ENCODE results near the gene PKDCC.

The PKDCC gene

DNA sequence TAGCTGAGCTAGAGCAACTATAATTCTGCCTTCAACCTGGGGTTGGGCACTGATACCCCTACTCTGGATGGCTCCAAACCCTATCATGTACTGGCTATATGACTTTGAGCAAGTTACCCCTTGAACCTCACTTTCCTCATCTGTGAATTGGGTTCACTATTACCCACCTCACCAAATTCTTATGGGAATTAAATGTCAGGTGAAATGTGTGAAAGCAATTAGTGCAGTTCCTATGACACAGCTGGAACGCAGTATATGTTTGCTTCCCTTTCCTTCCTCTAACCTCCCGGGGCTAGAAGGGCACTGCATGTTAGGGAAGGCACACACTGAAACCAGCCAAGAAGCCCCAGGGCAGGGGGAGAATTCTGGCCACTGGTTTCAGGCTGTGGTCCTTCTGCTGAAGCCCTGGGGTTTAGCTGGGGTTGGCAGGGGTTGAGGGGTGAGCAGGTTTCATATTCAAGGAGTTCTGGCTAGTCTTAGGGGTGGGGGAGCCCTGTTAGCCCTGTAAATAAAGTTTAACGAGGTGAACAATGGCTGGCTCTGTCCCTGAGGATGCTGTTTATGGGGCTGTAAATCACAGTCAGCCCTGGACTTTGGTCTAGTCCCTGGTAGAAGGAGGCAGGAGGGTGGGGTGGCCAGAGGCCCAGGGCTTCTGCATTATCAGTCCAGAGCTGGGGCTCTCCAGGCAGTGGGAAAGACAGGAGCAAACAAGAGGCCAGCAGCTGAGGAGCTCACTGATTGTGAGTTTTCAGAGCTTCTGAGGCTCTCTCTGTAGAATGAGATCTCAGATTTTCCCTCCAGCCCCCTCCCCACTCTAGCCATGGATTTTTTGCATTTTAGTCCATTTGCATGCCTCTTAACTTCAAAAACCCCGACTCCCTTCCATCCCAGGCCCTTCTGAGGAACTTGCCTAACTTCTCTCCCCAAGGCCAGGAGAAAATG, 8.0 kb downstream of the PKDCC start:
- DNase-seq (ENCODE audit: low read depth, low spot score): no peak
- H3K9me3 ChIP-seq (ENCODE audit: low read depth, low read length): no peaks in the 10 kb centered on the region
- no peak overlapping the region for H3K9ac ChIP-seq (ENCODE audit: insufficient read length)
- H3K4me3 ChIP-seq: no peak overlapping the region
- TF ChIP-seq POLR2AphosphoS5 (IDR thresholded peaks at IDR 0.05; ENCODE audit: borderline replicate concordance, low read depth, low read length) (no peak), EZH2 (IDR thresholded peaks at IDR 0.05) (no peak), FOXP2 (optimal IDR thresholded peaks at IDR 0.05; ENCODE audit: control extremely low read depth, extremely low read length, insufficient read depth) (no peak)
- H3K27ac ChIP-seq: no peak overlapping the region
- H3K36me3 ChIP-seq (ENCODE audit: insufficient read depth, low read length): peaks cover 22% of the 10 kb centered on the region; the same call in 1 of the 2 replicates

DNA sequence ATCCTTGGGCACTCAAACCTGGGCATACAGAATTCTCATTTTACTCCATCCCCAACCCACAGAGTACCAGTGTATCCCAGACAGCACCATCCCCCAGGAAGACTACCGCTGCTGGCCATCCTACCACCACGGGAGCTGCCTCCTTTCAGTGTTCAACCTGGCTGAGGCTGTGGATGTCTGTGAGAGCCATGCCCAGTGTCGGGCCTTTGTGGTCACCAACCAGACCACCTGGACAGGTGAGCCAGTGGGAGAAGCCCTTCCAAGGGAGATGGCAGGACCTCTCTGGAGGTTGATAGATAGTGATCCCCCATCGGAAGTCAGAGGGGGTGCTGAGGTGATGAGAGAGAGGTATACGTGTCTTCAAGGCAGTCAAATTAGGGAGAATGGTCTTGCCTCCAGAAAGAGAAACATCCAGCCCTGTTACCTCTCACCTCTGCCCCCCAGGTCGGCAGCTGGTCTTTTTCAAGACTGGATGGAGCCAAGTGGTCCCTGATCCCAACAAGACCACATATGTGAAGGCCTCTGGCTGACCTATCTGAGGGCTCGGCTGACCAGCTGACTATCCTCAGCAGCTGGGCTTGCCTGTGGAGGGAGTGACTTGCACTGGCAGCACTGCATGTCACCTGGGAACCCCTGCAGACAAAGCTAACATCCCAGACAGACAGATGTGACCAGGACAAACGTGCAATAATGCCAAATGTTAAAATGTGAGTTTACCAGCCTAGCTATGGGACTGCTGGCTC, 9.5 kb downstream of the PKDCC start:
- Histone ChIP-seq H3K9ac (ENCODE audit: insufficient read length) (no peak overlapping the region), H3K9me3 (ENCODE audit: low read depth, low read length) (no peaks in the 10 kb centered on the region), H3K27ac (no peak overlapping the region), H3K36me3 (ENCODE audit: insufficient read depth, low read length) (peaks cover 22% of the 10 kb centered on the region; the same call in 1 of the 2 replicates), H3K4me3 (no peak overlapping the region)
- no peak for DNase-seq (ENCODE audit: low read depth, low spot score)
- TF ChIP-seq POLR2AphosphoS5 (IDR thresholded peaks at IDR 0.05; ENCODE audit: borderline replicate concordance, low read depth, low read length) (no peak), EZH2 (IDR thresholded peaks at IDR 0.05) (no peak), FOXP2 (optimal IDR thresholded peaks at IDR 0.05; ENCODE audit: control extremely low read depth, extremely low read length, insufficient read depth) (no peak)

DNA sequence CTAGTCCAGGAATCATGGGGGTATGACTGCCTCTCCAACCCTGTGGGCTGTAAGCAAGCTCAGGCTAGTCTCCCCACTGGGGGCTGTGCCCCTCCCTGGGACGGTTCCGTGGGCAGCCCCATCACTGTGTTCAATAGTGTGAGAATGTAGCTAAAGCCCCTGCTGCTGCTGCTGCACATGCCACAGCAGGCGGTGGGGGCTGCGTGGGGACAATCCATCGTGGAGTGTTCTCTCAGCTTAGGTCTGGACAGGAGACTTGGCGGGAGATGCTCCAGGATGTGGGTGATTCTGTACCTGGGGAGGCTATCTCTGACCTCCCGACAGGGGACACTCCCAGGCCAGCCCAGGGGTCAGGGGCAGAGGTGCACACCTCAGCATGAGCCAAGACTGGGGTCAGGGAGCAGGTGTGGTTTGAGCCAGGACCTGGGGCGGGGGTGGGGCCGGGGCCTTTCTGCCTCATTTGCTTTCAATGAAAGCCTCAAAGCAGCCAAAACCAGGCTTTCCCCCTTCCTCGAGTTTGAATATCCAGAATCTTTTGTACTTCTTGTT, 10.2 kb downstream of the PKDCC start:
- no peak for TF ChIP-seq EZH2 (IDR thresholded peaks at IDR 0.05)
- no peak for TF ChIP-seq FOXP2 (optimal IDR thresholded peaks at IDR 0.05; ENCODE audit: control extremely low read depth, extremely low read length, insufficient read depth)

DNA sequence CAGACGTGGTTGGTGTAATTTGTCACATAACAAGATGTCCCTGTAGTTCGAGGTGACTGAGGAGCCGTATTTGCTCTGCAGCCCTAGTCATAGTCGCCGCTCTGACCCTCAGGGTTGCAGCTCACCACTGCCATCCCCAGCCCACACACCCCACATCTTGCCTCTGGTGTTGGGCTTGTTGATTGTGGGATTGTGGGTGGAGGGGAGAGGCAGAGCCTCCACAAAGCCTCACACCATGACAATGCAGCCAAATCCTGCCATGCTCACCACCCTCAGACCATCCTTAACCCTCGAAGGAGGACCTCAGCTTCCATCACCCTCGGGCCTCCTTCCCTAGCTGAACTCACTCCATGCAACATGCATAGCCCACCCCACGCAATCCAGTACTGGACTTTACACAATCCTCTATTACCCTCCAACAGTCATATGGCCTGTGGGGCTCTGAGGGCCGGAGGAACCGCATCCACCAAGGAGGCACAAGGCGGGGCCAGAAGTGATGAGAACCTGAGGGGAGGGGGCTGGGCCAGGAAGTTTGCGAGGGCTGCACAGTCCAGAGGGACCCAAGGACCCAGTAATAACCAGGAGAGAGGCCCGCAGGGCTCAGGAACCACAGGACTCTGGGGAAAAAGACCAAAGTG, 11.6 kb downstream of the PKDCC start:
- Histone ChIP-seq H3K9ac (ENCODE audit: insufficient read length) (no peak overlapping the region), H3K27ac (no peak overlapping the region), H3K36me3 (ENCODE audit: insufficient read depth, low read length) (peaks cover 22% of the 10 kb centered on the region; the same call in 1 of the 2 replicates), H3K9me3 (ENCODE audit: low read depth, low read length) (no peaks in the 10 kb centered on the region), H3K4me3 (no peak overlapping the region)
- no peak for DNase-seq (ENCODE audit: low read depth, low spot score)
- no peak for TF ChIP-seq EZH2 (IDR thresholded peaks at IDR 0.05)

More for the DNA sequence above, 10.2 kb downstream of the PKDCC start:
- Histone ChIP-seq H3K4me3 (no peak overlapping the region), H3K9me3 (ENCODE audit: low read depth, low read length) (no peaks in the 10 kb centered on the region), H3K27ac (no peak overlapping the region), H3K9ac (ENCODE audit: insufficient read length) (no peak overlapping the region), H3K36me3 (ENCODE audit: insufficient read depth, low read length) (peaks cover 22% of the 10 kb centered on the region; the same call in 1 of the 2 replicates)
- DNase-seq (ENCODE audit: low read depth, low spot score): no peak

DNA sequence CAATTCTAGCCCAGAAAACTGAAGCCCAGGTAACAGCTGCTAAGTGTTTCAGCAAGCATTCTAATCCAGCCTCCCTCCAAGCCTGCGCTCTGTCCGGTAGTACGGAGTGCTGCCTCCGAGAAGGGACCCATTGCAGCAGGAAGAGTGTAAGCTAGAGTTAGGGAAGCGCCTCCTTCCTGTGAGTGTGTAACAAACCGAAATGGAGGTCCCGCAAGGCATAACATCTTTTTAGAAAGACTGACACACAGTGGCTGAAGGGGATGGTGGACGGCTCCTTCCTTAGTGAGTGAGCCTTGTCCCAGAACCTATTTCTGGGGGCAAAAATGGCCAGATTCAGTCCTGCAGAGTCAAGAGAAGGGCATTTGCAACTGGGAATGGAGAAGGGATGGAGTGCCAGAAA, 12.2 kb downstream of the PKDCC start:
- Histone ChIP-seq H3K9ac (ENCODE audit: insufficient read length) (no peak overlapping the region), H3K4me3 (no peak overlapping the region), H3K27ac (no peak overlapping the region), H3K9me3 (ENCODE audit: low read depth, low read length) (no peaks in the 10 kb centered on the region), H3K36me3 (ENCODE audit: insufficient read depth, low read length) (peaks cover 22% of the 10 kb centered on the region; the same call in 1 of the 2 replicates)
- no peak for TF ChIP-seq FOXP2 (optimal IDR thresholded peaks at IDR 0.05; ENCODE audit: control extremely low read depth, extremely low read length, insufficient read depth)
- no peak for TF ChIP-seq EZH2 (IDR thresholded peaks at IDR 0.05)
- TF ChIP-seq POLR2AphosphoS5 (IDR thresholded peaks at IDR 0.05; ENCODE audit: borderline replicate concordance, low read depth, low read length): no peak
- no peak for DNase-seq (ENCODE audit: low read depth, low spot score)

DNA sequence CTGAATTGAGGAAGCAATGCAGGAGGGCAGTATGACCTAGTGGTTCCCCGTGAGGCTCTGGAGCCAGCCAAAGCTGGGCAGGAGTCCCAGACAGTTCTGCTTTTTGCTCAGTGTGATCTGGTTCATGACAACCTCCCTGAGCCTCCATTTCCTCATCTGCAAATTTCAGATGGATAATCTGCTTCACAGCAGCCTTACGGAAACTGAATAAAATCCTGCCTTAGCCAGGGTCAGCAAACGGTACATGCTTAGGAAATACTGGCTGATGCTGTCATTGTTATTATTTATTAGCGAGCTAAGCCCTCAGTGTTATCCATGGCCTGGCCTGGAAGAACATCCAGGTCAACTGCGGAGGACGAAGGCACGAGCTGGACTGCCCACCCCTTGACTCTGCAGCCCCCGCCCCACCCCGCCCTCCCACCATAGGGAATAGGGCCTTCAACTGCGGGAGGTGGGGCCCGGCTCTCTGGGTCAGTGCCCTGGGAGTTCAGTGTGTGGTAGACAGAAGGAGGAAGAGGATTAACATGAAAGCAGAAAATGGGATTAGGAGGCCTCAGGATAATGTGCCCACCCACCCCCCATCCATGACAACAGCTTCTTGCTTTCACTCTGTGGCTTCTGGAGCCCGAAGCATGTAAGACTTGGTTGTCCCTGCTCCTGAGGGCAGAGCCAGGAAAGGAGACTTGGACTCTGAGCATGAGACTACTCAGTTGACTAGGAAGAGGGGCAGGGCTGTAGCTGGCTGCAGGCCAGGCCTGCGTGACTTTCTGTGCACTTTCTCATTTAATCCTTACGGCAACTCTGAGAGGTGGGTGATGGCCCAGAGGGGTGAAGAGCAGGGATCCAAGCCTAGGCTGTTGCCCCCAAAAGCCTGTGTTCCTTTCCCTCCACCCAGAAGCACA, 13.1 kb downstream of the PKDCC start:
- no peak overlapping the region for H3K4me3 ChIP-seq
- no peaks in the 10 kb centered on the region for H3K9me3 ChIP-seq (ENCODE audit: low read depth, low read length)
- DNase-seq (ENCODE audit: low read depth, low spot score): no peak
- no peak overlapping the region for H3K9ac ChIP-seq (ENCODE audit: insufficient read length)
- H3K36me3 ChIP-seq (ENCODE audit: insufficient read depth, low read length): peaks cover 22% of the 10 kb centered on the region; the same call in 1 of the 2 replicates
- H3K27ac ChIP-seq: no peak overlapping the region
- TF ChIP-seq EZH2 (IDR thresholded peaks at IDR 0.05): no peak
- TF ChIP-seq FOXP2 (optimal IDR thresholded peaks at IDR 0.05; ENCODE audit: control extremely low read depth, extremely low read length, insufficient read depth): no peak
- TF ChIP-seq POLR2AphosphoS5 (IDR thresholded peaks at IDR 0.05; ENCODE audit: borderline replicate concordance, low read depth, low read length): no peak

DNA sequence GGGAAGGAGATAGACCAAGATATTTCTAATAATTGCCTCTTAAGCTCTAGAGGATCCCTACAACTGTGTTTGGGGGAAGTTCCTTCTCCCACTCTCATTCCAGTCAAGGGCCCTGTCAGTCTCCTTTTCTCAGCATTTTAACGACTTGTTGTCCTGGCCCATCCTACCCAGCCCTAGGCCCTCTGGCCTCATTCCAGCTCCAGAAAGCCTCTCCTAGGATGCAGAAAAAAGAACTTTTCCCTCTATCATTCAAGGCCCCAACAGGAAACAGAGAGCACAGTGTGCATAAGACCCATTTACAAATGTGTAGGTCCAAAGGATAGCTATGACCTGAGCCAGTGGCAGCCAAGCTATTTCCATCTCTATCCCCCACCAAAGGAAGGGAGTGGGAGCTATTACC, 14.0 kb downstream of the PKDCC start:
- Histone ChIP-seq H3K4me3 (no peak overlapping the region), H3K36me3 (ENCODE audit: insufficient read depth, low read length) (peaks cover 21% of the 10 kb centered on the region; the same call in 1 of the 2 replicates), H3K27ac (no peak overlapping the region), H3K9ac (ENCODE audit: insufficient read length) (no peak overlapping the region), H3K9me3 (ENCODE audit: low read depth, low read length) (no peaks in the 10 kb centered on the region)
- no peak for DNase-seq (ENCODE audit: low read depth, low spot score)
- TF ChIP-seq EZH2 (IDR thresholded peaks at IDR 0.05) (no peak), POLR2AphosphoS5 (IDR thresholded peaks at IDR 0.05; ENCODE audit: borderline replicate concordance, low read depth, low read length) (no peak), FOXP2 (optimal IDR thresholded peaks at IDR 0.05; ENCODE audit: control extremely low read depth, extremely low read length, insufficient read depth) (no peak)
